NCI-H446 (cell line): ENCODE results near the gene NUAK1.

Experiments used
- DNase-seq, 2 experiments: peaks; one replicate each; lab custom pipeline; 2025; lab: John Stamatoyannopoulos, UW

The NUAK1 gene

DNA sequence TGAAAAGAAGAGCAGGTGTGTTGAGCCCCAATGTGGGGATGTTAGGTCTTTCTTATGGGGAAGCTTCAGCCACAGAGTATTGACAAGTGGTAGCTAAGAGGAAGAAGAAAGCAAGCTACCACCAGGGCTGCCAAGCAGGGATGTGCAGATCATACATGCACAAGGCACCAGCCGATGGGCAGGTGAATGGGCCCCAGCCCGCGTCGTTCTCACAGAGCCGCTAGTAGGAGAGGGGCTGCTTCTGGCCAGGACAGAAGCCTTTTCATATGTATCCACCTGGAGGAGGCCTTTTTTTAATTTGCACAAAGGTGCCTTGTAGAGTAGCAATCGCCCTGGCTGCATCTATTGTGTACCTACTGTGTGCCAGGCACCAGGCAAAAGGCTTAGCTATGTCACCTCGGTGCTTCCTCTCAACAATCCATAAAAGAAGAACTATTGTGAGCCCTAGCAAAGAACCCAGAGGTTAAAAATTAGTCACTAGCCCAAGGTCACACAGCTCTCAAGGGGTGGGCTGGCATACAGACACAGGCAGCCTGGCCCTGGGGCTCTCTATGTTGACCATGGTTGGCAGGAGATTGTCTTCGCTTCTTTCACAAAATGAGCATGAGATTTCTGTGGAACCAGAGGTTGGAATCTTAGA lies 8.2 kb downstream of the NUAK1 start:
- DNase-seq: no peak

DNA sequence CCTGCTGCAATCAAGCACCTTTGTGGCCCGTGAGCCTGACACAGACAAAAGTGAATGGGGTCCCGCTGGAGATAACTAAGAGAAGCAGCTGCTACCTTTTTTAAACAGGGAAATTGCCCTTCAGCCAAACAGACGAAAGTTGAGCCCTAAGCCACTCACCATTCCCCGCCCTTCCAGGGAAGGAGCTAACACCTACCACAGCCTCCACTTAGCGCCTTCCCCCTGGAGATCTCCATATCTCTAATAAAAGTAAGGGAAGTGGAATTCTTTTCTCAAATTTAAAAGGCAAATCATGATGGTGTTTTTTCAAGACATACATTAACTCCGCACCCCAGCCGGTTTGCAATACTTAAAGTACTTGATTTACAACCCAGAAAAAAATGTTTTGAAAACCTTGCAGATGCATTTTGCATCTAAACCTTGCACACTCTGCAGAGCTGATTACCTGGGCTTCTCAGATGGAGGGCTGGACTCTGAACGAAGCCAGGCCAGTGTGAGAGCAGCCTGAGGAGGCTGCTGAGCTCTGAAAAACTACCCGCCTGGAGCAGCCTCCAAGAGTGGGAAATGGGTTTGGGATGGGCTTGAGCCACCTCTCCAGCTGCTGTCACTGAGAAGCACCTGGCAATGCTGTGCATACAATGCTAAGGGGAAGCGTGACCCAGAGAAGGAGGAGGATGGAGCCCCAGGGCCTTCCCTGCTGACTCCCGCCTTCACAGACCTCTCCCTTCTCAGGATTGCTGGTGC lies 10.0 kb downstream of the NUAK1 start:
- no peak for DNase-seq

DNA sequence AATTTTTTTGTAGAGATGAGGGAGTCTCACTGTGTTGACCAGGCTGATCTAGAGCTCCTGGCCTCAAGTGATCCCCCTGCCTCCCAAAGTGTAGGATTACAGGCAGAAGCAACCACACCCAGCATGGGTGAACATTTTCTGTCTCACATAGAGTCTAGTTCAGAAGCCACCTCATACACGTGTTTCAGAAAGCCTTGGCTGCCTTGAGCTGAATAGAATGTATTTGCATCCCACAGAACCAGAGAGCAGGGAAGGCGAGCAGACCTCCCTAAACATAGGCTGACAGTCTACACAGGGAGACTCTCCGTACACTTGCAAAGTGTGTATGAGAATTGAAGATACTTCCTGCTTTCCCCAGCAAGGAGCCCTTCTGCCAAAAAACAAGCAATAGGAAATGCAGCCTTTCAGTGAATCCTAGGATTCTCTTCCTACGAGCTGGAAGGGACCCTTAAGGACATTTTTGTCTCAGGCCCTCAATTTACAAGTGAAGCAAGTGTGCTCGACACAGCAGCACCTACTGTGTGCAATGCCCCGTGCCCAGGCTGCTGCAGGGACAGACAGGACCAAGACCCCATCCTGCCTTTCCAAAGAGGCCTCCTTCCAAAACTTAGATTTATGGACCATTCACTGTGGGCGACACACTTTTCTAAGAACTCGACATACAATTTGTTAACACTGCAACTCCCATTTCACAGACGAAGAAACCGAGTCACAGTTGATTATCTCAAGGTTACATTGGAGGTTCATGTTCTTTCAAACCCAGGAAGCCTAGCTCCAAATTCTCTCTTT lies 11.2 kb downstream of the NUAK1 start:
- DNase-seq: no peak

DNA sequence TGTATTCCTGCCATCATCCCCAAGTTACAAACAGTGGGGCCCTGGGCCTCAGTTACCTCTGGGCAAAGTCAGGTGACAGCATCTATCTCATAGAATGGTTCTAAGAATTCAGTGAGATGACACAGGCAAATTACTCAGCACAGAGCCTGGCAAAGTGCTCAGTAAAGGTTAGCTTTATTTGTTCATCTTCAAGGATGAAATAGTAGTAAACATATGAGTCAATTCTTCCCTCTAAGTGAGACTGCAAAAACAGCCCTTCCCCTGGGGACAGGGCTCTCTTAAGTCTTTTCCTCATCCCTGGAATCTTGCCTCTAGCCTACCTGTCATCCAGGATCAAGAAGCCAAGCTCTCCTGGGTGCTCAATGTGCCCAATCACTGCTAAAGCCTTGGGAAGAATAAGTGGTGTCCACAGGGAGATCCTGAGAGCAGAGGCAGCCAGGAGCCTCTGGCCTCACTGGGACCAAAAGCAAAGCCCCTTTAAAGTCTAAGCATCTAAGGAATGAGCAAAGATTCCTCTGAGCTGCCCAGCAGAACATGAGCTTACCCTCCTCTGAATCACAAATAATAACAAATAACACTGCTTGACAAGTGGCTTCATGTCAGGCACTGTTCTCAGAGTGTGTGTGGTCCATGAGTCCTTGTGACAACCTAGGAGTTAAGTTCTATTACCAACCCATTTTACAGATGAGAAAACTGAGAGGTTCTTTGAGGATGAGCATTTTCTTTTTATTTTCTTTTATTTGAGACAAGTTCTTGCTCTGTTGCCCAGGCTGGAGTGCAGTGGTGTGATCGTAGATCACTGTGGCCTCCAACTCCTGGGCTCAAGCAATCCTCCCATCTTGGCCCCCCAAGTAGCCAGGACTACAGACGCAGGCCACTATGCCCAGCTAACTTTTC lies 12.1 kb downstream of the NUAK1 start:
- no peak for DNase-seq

DNA sequence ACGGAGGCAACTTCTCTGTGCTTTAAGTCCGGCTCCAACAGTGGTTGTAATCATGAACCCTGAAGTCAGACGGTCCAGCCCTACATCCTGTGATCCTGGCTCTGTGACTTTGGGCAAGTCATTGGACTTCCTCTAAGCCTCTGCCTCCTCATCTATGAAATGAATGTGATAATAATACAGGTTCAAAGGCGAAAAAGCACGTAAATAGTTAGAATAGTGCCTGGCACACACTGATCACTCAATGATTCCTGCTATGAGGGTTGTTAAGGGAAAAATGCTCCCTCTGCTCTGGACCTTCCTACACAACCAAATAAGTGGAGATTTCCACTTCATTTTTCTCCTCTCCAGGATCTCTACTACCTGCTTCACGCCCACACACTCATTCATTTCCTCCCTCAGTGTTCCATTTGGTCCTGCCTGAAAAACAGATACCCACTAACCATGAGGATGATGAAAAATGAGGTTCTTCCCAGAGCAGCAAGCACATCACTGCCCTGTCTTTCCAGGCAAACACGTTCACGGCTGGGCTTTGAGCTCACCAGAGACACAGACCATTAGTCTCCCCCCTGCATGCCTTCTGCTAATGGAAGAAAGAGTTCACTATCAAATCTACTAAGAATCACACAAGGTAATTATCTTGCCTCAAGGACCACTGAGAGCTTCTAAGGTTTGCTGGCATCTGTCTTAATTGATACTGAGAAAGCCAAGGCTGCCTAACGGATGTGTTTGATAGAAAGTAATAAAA lies 13.2 kb downstream of the NUAK1 start:
- no peak for DNase-seq

DNA sequence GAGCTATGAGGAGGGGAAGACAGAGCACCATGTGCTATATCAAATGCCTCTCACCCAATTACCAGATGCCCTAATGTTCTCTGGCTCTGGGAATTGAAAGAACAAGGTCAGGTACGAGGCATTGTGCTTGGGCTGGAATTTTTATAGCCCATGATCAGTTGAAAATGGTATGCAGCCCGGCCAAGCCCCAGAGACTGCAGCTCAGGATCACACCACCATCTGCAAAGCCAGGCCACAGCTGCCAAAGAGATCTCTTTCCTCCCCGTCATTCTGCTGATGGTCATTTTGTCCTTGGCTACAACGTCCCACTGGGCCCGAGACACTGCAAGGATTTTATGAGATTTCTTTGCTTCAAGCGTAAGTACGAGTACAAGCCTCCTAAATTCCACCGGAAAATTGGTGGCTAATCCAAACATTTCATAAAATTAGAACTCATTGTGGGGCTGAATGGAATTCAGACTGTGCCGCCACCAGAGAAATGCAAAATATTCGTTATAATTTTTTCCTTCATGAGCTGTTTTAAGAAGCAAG lies 15.1 kb downstream of the NUAK1 start:
- no peak for DNase-seq

DNA sequence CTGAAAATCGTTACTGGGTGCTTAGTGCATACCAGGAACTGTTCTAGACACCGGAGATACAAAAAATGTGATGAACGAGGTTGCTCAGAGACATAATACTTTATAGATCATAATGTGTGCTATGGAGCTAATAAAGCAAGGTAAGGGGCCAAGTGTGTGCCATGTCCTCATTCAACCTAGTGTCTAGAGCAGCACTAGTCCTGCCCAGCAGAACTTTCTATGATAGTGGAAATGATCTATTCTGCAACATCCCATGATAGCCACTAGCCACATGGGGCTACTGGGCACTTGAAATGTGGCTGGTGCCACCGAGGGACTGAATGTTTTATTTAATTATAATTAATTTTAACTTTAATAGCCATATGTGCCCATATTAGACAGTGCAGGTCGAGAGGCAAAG lies 15.6 kb downstream of the NUAK1 start:
- no peak for DNase-seq

DNA sequence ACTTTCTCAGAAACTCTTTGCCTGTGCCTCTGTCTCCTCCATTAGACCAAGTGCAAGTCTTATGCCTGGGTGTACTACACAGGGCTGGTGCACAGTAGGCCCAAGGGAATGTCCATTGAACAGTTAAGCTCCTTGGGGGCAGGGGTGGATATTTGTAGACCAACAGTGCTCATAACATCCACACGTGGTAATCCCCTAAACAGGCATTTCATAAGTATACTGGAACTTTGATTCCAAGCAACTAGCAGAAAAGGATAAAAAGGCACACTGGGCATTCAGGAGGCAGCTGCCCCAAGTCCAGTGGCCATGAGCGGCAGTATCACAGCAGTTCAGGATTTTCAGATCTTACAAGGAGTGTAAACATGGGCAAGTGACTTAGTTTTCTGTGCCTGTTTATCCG lies 16.8 kb downstream of the NUAK1 start:
- DNase-seq: no peak

DNA sequence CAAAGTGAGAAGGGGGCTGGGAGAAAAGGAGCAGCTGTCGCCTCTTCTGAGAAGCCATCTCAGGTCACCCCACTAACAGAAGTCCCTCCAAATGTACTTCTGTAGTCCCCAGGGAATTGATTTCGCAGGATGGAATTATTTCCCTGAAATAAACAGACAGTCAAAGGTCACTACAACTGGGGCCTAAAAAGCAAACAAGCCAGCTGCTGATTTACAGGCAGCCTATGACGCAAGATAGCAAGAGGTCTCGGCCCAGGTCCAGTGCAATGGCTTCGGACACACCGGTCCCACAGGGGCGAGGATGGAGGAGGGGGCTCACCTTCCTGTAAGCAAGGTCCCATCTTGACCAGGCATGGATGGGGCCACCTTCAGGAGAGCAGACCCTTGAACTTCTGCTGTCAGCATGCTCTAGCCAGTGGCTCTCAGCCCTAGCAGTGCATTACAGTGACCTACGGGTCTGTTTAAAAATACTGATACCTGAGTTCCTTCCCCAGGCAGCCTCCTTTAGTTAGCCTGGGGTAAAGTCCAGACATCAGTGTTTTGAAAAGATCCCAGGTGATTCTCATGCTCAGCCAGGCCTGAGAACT lies 18.1 kb downstream of the NUAK1 start:
- no peak for DNase-seq

DNA sequence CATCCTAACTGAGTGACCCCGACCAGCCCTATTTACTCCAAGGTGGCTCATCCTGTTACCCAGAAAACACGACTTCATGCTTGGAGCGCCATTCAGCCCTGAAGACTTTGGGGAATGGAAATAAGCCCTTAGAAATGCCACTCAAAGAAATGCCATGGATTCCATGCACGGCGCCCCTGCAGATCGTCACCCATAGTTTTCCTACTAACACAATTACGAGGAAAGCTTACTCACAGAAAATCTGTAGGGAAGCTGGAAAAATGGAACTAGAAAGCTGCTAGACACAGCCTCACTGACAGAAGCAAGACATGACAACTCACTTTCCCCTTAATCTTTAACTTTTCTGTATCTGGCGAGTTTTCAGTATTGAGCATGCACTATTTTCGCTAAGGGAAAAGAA lies 19.5 kb downstream of the NUAK1 start:
- no peak for DNase-seq

DNA sequence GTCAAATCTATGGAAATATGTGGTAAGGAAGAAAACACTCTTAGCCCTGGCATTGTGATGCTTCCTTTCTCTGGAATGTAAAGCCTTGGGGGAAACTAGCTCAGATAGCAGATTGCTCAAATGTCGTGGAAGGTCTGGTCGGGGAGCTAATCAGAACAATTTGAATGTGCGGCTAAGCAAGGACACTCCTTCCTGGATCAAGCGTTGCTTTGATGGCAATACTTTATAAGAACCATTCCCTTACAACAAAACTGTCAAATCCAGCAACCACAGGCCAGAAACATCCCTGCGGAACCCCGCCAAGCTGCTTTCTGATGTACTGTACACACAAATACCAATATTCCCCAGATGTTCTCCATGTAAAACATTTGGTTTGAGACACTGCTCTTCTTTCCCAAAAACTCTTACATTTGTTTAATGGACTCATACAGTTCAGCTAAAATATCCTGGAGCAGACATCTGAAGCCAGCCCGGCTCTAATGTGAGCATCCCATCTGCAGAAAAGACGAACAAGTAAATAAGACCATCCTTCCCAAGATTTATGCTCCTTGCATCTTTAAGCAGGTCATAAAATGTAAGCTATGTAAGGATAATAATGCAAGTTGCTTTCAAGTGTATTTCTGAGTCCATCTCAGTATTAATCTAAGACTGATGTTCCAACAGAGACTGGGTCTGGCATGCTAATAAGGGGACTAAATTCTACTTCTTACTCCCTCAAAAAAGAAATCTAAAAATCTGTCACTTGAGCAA lies 20.2 kb downstream of the NUAK1 start:
- no peak for DNase-seq

DNA sequence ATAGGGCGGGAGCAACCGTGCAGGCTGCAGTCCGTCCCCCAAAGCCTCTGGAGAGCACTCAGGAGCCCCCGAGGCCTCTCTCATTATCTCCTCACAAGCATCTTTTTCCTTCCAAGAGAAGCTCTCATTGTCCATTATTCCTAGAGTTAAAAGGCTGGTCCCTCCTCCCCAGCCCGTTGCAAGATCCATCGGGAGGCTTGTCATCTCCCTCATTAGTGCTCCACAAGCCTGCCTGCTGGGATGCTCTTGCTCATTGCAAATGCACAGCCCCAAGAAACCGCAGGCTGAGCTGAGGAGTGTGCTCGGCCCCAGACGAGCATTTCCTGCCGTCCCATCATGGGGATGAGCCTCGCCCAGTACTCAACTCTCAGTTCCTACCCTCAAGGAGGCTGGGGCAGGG lies 23.3 kb downstream of the NUAK1 start:
- no peak for DNase-seq

DNA sequence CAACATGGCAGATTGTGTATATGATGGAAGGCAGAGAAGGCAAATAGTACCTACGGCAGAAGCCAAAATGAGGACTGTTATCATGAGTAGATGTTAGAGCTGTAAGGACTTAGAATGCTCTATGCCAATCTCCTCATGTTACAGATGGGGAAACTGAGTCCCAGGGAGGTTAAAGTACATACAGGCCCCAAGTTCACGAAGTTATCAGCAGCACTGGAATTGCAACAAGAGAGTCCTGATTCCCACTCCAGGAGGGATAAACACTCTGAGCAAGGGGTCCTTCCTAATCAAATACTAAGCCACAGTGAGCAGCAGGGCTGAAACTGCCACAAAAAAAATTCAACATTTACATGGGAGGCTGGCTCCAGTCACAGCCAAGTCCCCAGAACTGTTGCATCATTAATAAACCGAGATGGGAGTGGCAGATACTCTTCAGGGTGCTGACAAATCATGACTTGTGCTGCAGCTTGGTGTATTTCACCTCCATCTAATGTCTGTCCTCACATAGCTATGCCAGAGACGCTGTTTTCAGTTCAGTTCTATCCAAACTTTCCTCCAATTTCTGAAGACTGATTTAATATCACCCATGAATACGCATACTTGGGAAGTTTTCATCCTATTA lies 24.2 kb downstream of the NUAK1 start:
- DNase-seq: no peak

DNA sequence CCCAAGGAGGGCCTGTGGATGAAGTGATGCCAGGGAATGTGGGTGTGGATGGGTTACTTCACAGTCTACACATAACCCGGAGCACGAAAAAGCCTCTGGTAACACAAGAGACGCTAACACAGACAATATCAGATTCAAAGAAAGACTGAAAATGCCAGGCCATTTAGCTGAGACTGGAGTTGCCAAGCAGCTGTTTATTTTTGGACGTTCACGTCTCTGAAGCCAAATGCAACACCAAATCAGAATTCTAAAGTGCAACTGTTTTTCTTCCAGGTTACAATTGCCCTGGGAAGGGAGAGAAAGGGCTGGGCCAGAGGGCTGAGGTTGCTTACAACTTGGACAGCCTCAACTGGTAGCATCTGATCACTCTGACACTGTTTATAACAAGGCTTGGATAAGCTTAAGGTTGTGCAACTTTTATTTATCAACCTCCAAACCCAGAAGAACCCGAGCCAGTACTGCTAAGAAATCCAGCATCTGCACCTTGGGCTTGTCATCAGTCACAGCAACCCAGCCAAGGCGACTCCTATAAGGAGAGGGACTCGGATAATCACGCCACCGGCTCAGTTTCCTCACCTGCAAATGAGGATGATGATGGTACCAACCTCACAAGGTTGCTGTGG lies 24.8 kb downstream of the NUAK1 start:
- no peak for DNase-seq

DNA sequence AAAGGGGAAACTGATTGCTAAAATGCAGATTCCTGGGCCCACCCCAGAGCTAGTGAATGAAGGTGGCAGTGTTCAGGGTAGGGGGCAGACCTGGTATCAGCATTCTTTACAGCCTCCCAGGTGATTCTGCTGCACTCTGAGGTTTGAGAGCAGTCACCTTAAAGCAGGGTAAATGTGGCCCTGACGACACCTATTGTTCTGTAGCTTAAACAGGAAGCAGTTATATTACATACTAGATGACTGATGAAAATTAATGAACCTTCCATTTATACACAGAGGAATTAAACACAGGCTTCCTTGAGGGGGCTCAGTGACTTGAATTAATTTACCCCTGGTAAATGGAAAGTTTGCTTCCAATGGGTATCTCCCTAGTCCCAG lies 25.3 kb downstream of the NUAK1 start:
- DNase-seq: no peak

DNA sequence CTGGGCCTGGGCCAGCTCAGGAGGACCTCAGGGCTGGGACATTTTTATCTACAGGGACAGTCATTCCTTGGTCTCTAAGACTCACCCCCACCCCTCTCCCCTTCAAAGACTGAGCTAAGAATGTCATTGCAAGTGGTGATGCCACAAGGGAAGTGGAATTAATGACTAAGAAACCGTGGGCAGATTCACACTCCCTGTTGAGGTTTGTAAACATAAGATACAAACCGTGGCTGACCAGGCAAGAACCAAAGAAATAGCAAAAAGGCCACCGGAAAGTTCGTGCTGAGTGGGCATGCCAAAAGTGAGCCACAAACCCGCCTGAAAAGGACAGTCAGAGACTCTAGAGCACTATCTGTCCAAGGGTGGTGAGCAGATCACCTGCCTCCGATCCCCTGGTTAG lies 25.7 kb downstream of the NUAK1 start:
- no peak for DNase-seq

DNA sequence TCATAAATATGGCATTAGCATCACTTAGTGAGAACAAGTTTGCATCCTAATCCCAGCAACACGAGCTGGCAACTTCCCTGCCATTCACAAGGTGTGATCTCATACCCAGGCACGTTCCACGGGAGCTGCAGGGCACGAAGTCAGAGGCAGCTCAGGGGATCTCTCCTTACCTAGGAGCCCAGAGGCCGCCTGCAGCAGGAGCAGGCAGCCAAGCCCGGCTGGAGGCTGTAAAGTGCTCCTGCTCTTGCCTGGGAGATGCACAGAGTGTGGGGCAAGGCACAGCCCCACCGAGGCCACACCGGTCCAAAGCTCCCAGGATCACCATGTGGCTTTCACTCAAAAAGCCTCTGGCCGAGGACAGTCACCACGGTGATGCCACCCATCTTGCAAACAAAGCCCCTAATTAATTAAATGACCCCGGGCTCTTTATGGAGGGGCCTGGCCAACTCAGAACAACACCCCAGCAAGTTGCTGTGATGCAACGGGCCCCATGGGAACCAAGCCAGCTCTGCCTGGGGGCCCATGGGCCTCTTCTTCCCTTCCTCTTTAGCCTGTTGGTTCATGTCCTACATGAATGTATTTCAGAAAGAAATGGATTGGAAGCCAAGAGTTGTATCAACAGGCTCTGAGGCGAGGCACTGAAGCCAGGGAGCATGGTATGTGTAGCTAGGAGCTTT lies 26.5 kb downstream of the NUAK1 start:
- peak in 1 of 2 experiments; percentile 9 for DNase-seq

DNA sequence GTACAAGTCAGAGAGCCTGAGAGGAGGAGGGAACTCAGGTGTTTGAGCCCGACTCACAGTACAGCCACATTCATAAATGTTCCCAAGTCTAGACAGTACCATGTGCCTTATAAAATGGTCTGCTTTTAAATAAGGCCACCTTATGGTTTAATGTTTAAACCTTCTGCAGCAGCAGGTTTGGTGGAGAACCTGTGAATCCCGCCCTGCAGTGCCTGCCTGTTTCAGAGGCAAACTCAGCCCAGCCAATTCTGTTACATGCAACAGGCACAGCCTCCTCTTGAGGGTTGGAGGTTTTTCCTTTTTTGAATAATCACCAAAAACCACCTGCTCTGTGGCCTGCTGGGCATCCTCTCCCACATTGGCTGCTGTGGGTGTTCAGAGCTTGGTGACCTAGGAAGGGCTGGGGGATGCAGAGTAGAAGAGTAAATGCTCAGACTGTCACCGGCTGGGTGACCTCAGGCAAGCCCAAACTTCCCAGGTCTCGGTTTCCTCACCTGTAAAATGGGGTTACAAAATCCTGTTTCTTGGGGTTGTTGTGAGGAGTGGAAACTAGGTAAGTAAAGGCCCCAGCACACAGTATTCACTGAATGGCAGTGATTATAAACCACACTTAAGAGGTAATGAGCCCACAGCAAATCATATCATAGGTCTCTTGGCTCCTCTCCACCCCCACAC lies 28.0 kb downstream of the NUAK1 start:
- no peak for DNase-seq
